Epithelial cell of prostate (primary cell): ENCODE results near the gene RIPOR3.
"Not testable (repeated sequence)": the region's sequence is repeated elsewhere in the genome, so short reads cannot be mapped to it uniquely, and the experiment has no call there.

Source experiments
- DNase-seq: peaks from one replicate; pipeline ENCODE4 v3.0.0-alpha.2; 2011; ENCODE audit warnings: low read depth, low spot score
- H3K27ac ChIP-seq: fragments of 450-650 bp; 2 replicates; pipeline ENCODE4 v1.5.1; 2017; ENCODE audit warnings: mild to moderate bottlenecking

RIPOR3 gene

DNA sequence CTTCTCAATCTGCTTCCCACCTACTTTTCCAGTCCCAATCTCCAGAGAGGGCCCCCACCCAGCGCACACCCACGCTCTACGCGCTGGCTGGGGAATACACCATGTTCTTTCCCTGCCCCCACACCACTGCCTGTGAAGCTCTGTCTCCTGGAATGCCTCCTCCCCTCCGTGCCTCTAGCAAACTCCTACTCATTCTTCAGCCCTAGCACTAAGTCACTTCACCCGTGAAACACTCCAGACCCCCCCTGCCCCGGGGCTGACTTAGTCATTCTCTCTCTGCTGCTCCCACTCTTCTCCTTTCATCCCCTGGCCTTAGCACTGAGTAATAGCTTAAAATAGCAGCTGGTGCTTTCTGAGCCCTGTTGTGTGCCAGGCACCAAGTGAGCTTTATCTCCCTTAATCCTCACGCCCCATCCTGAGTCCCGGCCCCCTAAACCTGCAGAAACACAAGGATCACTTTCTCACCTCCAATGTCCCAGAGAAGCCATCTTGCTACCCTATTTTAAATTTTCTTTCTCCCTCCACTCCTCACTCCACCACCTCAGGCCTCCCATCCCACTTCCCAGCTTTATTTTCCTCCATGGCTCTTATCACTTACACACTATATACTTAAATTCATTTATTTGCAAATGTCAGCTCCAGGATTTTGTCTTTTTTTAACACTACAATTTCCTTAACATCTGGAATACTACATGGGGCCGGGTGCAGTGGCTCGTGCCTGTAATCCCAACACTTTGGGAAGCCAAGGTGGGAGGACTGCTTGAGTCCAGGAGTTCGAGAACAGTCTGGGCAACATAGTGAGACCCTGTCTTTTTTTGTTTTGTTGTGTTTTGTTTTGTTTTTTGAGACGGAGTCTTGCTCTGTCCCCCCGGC lies 33.7 kb upstream of the RIPOR3 start:
- peak; percentile 87 for DNase-seq
- peak overlapping the region; percentile 58 for H3K27ac ChIP-seq

GRCh38 chr20:50724112-50724725 lies 32.9 kb upstream of the RIPOR3 start:
- H3K27ac ChIP-seq, result peak overlapping the region; percentile 58
- no peak for DNase-seq

GRCh38 chr20:50723672-50724071 lies 32.3 kb upstream of the RIPOR3 start:
- no peak overlapping the region for H3K27ac ChIP-seq
- DNase-seq, result no peak

GRCh38 chr20:50722424-50723155 lies 31.2 kb upstream of the RIPOR3 start:
- DNase-seq, result no peak
- H3K27ac ChIP-seq, result no peak overlapping the region

GRCh38 chr20:50721881-50722281 lies 30.5 kb upstream of the RIPOR3 start:
- no peak for DNase-seq
- H3K27ac ChIP-seq, result no peak overlapping the region

DNA sequence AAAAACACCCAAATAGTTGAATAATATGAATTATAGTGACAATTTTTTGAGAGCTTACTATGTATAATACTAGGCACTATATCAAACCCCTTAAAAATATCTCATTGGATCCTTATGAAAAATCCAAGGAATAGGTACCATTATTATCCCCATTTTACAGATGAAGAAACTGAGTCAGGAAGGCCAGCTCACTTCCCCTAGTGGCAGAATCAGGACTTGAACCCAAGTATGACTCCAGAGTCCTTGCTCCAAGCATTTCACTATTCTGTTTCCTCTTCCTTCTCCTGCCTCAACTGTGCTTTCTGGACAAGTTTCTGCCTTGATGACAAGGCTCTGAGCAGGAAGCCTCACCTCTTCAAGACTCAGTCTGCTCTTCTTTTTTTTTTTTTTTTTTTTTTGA lies 29.2 kb upstream of the RIPOR3 start:
- DNase-seq, result no peak

GRCh38 chr20:50720026-50720425 lies 28.7 kb upstream of the RIPOR3 start:
- H3K27ac ChIP-seq, result no peak overlapping the region
- DNase-seq, result no peak

More for the DNA sequence above, 29.2 kb upstream of the RIPOR3 start:
- H3K27ac ChIP-seq, result no peak overlapping the region

- no peak for DNase-seq
- no peak overlapping the region for H3K27ac ChIP-seq
These were observed 28.0 kb upstream of the RIPOR3 start for GRCh38 chr20:50719328-50719727.

DNA sequence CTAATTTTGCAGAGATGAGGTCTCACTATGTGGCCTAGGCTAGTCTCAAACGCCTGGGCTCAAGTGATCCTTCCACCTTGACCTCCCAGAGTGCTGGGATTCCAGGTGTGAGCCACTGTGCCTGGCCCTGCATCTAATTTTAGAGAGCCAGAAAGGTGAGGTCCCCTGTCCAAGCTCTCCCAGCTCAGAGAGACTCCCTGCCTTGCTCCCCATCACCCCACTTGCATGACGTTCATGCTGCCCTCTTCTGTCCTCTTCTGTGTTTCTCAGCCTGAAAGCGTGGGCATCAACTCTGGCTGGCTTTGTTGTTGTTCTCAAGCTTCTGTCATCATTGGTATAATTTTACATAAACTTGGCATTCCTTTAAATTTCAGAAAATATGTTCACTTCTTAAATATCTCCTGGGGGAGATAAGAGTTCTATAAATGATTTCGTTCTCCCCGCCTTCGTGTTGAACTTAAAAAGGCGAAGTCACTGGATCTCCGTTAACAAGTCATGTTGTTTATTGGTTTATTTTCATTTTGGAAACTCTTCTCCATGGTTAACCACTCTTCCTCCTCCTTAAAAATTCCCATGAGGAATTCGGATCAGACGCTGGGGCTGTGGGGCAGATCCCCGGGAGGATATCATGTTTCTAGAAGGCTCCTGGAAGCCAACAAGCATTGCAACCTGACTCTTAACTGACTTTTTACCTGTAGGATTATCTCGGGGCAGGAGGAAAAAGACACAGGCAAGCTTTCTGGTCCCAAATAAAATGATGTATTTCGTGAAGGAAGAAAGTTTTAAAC lies 26.8 kb upstream of the RIPOR3 start:
- H3K27ac ChIP-seq, result no peak overlapping the region
- no peak for DNase-seq

DNA sequence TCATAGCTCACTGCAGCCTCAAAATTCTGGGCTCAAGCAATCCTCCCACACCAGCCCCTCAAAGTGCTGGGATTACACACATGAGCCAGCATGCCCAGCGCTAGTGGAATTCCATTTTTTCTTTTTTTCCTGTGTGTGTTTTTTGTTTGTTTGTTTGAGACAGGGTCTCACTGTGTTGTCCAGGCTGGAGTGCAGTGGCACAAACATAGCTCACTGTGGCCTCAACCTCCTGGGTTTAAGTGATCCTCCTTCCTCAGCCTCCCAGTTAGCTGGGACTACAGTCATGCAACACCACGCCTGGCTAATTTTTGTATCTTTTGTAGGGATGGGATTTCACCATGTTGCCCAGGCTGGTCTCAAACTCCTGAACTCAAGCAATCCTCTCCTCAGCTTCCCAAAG lies 26.0 kb upstream of the RIPOR3 start:
- H3K27ac ChIP-seq, result no peak overlapping the region
- no peak for DNase-seq

DNA sequence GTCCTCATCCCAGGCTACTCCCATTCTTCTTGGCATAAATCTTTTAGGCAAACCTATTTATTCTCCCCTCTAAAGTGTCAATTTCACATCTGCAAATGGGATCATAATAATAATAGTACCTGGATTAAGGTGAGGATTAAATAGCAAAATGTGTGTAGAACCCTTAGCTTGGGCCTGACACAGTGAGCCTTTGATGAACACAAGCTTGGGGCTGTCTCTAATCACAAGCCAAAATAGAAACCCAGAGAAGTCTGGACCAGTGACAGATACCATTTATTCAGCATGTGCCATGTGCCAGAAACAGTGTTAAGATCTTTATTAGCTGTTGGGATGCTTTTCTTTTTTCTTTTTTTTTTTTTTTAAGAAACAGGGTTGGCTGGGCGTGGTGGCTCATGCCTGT lies 25.2 kb upstream of the RIPOR3 start:
- no peak for DNase-seq

DNA sequence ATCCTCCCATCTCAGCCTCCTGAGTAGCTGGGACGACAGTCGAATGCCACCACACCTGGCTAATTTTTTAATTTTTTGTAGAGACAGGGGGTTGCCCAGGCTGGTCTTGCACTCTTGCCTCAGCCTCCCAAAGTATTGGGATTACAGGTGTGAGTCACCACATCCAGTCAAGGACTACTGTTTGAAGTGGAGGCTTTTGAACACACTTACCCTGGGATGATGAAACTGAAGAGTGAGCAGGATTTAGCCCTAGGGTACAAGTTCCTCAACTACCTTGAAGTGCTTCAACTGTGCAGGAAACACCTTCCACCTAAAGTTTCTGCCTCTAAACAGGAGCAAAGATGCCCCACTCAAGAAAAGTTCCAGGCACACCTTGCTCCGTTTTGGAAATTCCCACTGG lies 24.4 kb upstream of the RIPOR3 start:
- DNase-seq, result no peak
- H3K27ac ChIP-seq, result no peak overlapping the region

More for the DNA sequence above, 25.2 kb upstream of the RIPOR3 start:
- no peak overlapping the region for H3K27ac ChIP-seq

DNA sequence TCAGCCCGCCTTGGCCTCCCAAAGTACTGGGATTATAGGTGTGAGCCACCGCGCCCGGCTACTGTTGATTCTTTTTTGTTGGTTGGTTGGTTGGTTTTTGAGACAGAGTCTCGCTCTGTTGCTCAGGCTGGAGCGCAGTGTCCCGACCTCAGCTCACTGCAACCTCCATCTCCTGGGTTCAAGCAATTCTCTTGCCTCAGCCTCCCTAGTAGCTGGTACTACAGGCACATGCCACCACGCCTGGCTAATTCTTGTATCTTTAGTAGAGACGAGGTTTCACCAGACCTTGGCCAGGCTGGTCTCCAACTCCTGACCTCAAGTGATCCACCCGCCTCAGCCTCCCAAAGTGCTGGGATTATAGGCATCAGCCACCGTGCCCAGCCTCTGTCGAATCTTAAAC lies 23.1 kb upstream of the RIPOR3 start:
- not testable (repeated sequence) for H3K27ac ChIP-seq, DNase-seq

DNA sequence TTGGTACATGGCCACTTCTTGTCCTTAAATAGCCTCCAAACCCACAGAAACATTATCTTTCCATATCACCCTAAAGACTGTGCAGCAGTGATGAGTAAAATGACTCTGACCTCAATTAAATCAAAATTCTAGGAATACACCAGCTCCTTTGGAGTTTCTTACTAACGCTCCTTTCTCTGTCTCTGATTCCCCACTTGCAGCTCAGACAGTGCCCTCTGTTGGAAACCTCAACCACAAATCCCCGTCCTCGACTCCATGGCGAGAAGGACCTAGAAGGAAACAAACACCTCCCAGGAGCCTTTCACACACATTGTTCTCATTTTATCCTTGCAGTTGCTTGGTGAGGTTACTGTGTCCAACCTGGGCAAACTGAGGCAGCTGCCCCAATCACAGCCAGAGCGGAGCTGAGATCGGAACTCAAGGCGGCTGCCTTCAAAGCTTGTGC lies 22.3 kb upstream of the RIPOR3 start:
- H3K27ac ChIP-seq, result no peak overlapping the region
- DNase-seq, result no peak

DNA sequence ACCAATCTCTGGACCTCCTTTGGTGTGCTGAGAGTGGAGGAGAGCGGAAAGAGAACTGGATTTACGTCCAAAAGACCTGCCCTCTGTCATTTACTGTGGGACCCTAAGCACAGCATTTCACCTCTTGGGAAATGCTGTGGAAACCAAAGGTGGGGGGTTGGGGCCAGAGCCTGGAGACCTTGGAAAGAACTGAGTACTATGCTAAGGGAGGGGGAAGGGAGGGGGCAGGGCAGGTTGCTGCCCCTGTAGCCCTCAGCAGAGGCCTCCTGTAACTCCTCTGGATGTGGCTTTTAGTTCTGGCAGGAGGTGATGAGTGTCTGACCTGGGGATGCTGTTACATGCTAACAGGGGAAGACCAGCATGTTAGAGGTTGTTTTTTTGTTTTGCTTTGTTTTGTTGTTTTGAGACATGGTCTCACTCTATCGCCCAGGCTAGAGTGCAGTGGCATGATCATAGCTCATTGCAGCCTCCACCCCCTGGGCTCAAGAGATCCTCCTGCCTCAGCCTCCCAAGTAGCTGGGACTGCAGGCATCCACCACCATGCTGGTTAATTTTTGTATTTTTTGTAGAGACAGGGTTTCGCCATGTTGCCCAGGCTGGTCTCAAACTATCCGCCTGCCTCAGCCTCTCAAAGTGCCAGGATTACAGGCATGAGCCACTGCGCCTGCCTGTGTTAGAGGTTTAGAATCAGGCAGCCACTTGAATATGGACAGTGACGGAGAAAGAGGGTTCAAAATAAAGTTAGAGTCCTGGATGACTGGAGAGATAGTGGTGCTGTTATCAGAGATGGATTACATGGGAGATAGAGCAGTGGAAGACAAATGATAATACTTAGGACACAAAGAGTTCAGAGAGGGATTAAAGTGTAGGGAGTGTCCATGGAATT lies 21.7 kb upstream of the RIPOR3 start:
- DNase-seq, result no peak
- H3K27ac ChIP-seq, result no peak overlapping the region

- H3K27ac ChIP-seq, result peak overlapping the region; percentile 29
These were observed 19.9 kb upstream of the RIPOR3 start for GRCh38 chr20:50711113-50711825.

GRCh38 chr20:50710492-50711063 lies 19.2 kb upstream of the RIPOR3 start:
- no peak for DNase-seq
- H3K27ac ChIP-seq, result peak overlapping the region; percentile 29

More at GRCh38 chr20:50711113-50711825, 19.9 kb upstream of the RIPOR3 start:
- no peak for DNase-seq

DNA sequence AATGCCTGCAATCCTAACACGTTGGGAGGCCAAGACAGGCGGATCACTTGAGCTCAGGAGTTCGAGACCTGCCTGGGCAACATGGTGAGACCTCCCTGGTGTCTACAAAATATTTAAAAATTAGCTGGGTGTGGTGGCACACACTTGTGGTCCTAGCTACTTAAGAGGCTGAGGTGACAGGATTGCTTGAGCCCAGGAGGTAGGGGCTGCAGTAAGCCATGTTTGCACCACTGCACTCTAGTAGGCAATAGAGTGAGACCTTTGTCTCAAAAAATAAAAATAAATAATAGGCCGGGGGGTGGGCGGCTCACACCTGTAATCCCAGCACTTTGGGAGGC lies 18.3 kb upstream of the RIPOR3 start:
- DNase-seq, result no peak
- H3K27ac ChIP-seq, result no peak overlapping the region
